AML-193 (cell line): ENCODE data around the gene THADA.

Experiments
- DNase-seq, 2 experiments: peaks; one replicate each; lab custom pipeline; 2025; lab: John Stamatoyannopoulos, UW

THADA gene

DNA sequence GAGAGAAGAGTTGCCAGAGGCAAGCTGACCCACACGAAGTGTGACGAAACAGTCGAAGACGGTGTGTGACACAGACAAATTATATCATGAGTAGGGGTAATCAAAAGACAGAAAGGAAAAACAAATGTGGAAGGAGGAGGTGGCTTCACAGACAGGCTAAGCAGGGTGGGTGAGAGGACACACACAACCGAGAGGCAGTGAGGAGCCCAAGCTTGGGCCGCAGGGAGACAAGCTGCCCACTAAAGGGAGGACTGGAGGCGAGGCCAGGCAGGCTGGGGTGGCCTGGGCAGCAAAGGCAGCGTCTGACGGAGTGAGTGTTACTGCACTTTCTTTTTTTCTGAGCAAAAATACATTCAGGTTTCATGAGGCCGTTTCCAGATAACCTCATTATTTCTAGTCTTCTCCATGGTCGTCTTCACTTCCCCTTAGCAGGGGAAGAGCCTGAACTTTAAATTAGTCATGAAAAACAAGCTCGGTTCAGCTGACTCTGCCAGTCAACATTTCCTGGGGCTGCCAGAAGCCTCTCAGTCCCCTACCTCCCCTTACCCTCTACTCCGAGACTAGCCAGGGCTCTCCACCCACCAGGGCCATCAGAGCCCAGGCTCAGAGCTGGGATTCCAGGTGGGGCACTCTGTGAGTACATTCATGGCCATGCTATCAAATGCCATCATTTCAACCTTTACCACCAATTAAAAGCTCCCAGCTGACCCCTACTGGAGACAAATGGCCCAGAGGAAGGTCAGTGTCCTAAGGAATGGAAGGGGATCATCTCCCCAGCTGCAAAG is 355.7 kb downstream of the THADA start:
- DNase-seq, result no peak

DNA sequence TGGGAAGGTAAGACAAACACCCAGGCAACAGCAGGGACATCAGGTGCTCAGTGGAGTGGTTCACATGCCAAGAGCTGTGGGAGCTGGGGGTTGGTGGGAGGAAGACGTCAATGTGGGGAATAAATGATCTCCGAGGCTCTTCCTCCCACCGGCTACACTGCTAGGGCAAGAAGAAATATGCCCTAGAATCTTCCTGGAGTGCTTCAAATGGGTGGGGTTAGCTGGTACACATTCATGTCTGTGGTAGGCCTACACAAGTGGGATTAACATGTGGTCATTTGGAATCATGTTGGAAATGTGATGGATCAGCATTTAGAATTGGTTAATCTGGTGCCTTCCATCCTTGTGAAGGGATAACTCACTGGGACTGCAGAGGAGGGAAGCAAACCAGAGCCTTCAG is 357.0 kb downstream of the THADA start:
- DNase-seq, result no peak

DNA sequence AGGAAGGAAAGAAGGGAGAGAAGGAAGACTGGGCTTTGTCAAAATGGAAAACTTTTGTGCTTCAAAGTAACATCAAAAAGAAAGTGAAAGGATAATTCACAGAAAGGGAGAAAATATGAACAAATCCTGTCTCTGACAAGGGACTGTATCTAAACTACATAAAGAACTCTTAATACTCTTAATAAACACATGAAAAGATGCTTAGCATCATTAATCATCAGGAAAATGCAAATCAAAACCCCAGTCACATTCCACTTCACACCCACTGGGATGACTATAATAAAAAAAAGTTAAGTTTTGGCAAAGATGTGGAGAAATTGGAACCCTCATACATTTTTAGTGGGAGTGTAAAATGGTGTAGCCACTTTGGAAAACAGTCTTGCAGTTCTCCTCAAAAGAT is 357.7 kb downstream of the THADA start:
- no peak for DNase-seq

DNA sequence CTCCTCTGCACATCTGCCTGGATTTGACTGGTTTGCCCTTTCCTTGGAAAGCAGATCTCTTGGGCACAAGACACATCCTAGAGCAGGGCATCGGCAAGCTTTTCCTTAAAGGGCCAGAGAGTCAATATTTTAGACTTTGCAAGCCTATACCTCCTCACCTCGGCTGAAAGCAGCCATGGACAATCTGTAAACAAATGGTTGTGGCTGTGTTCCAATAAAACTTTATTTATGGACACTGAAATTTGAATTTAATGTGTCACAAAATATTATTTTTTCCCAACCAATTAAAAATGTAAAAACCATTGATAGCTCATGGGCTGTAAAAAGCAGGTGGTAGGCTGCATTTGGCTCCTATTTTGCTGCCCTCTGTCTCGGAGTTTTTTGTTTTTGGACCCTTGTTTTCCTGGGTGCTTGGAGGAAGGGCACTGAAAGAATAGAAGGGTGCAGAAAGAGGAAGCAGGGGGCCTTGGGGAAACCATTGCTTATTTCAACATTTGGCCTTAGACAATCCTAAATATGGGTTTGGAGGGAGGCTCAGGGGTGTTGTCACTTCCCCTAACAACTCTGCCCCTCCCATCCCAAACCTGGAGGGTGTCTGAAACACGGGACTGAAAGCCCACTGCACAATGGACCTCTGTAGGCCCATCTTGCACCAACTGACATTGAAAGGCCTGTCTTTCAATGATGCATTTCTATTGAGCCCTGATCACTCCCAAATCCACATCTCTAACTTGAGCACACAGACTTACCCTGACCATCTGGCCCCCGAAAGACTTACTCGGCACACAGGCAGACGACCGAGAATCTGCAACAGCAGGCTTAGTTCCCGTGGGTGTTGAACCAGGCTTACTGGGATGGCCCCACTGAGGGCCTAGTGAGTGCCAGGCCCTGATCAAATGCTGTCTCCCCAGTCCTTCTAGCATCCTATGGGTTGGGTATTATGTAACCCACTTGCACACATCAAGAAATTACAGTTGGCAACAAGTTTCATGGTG is 362.3 kb downstream of the THADA start:
- peak; percentile 83 to 92 for DNase-seq

DNA sequence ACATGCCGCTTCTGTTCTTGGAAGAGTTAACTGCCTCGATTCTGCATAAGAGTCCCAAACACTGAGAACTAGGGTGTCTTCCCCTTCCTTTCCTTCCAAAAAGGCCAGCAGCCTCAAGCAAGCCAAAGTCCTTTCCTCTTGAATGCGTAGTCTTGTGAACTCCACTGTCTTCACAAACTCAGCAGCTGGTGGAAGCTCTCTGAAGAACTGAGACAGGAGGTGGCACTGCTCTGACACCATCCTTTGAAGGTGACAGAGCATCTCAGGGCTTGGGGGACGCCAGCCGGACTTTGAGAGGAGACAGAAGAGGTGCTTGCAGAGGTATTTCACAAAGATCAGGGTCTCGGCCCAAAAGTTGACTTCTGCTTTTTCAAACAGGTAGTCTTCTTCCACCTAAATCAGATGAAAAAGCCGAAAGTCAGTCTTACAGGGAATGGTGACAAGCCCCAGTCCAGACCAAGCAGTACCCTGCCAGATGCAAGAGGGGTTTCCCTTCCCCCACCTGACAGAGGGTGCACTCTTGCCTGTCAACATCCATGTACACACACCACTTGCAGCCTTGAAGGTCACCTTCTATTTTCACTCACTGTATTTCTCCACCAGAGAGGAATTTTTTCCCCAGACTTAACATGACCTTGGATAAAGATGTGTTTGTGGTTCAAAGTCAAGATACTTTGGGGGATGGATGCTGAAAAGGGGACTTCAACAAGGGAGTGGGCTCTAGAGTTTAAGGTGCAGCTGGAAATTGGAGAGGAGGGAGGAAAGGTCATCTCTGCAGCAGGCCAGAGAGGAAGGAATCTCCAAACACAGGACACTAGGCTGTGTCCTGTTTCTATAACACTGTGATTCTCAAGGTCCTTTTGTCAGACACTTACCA is 364.6 kb downstream of the THADA start:
- no peak for DNase-seq

DNA sequence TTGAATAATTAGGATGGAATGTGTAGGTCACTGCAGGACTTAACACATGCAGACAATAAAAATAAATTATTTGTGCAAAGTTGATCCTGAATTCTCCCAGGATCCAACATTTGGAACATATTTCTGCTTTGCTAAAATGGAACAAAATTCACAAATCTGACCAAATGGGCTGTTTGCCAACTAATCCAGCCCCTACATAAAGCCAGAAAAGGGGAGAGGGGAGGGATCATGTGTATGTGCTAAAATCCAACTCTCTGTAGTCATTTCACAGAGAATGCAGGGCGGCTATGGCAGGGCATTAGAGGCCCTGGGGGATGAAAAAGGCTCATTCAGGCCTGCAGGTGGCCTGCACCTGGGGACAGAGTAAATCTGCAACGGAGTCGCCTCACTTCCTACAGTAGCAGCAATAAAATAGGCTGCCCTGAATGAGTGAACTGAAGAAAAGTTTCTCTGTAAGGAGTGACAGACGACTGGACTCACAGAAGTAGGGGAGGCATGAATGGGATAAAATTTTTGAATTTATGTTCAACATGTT is 365.4 kb downstream of the THADA start:
- no peak for DNase-seq

DNA sequence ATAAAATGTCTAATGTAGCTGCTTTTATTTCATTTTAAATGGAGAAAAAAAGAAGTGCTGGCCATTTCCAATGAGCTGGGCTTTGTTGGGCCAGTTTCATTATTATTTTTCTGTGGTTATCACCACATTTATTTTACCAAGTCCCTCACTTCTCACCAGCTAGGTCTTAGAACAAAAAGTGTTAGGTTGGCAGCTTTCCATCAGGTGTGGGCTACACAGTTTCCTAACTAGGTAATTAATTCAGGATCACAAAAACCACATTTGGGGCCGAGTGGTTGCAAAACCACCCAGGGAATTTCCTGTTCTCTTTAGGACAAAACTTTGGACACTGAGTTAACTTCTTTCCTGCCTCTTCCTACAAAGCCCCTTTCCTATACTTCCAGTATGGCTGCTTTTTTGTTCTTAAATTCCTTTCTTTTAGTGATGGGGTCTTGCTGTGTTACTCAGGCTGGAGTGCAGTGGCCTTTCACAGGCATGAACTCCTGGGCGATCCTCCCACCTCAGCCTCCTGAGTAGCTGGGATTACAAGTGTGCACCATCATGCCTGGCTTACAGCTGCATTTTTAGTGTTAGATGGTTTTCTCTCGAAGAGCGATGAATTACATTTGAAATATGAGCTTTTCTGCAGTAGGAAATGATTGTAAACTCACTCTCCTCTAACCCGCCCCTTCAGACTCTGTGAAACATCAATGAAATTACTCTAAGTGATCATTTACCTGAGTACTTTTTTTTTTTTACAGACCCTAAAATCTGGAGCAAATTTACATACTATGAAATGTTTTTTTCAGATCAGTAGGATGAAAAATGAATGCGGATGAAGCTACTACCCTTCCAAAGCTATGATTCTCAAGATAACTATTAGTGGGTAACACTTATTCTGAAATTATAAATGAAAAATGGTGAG is 366.8 kb downstream of the THADA start:
- DNase-seq, result no peak

DNA sequence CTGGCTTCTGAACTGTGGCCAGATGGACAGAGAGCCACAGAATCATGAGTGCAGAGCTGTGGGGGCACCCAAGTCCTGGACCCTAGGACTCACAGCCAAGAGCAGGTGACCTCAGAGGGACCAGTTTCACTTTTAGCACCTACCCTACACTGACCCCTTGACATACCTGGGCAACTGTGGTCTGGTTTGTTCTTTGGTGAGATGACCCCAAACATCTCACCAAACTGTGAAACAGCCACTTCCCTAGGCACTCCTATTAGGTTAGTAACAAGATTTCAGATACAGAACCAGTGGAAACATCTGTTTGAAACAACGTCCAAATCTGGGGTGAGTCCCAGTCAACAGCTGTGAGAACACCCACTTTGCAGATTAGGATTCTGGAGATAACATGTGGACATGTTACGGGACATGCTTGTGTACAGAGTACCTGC is 367.5 kb downstream of the THADA start:
- no peak for DNase-seq

DNA sequence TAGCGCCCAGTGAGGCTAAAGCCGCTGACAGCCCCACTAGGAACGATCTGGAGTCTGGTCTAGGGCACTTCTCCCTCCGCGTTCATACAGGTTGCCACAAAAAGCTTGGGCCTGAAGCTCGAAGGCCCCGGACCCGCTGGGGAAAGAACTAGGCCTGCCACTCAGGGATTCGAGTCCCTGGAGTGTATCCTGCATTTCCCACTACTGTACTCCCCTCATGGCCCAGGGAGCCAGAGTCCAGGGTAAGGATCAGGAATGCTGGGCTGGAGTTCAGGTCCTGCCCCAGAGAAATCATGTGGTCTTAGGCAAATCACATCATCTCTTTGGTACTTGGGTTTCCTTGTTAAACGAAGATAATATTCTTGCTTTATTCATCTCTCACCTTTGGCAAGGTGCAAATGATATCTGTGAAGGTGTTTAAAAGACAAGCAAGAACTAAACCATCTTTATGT is 368.0 kb downstream of the THADA start:
- no peak for DNase-seq

DNA sequence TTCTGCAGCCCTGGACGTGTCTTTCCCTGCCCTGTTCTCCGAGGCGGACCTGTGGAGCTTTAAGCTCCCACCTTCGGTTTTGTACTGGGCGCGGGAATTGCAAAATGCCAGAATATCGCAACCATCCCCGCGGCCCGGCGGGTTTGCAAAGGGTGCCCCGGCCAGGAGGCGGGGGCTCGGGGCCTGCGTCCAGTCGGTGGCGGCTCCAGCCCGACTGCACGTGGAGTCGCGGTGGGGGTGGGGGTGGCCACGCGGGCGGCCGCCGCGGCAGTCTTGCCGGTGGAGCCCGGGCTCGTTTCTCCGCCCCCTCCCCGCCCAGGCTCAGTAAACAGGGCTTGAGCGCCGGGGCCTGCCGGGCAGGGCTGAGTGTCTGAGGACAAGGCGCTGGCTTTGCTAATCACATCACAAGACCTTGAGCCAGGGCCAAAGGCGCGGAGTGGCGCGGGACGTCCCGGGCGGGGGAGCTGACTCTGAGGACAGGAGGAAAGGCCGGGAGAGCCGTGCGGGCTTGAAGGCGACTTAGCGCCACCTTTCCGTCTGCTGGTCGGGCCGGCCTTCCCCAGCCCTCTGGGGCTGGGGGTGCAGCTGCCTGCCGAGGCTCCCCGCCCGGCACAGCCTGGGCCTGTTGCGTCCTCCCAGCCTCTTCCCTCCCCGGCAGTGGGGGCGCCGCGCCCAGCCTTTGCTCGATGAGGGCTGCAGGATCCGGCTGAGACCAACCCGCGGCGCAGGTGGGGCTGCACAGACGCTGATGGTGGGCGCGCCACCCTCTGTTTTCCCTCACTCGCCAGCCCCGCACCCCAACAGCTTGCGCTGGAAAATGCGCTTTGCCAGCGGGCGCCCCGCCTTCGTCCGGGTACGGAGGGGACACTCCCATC is 368.6 kb downstream of the THADA start:
- peak; percentile 70 to 83 for DNase-seq

DNA sequence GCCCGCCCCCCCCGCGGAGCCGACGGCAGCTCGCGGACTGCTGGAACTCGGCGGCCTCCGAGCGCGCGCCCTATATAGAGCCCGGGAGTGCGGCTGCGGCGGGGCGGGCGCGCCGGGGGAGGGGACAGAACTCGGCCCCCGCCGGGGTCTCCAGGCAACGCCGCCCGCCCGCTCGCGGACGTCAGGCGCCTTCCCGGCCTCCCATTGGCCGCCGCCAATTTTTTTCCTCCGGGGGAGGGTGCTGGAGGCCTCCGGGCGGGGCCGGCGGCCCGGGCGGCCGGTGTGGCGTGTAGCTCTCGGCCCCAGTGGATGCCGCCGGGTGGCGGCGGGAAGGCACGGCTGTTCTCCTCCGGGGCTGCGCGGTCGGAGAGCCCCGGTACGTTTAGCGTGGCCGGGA is 369.3 kb downstream of the THADA start, which contains the start of gene ZFP36L2:
Gene ZFP36L2, minus strand, starts transcription at position 49 of the 397 bp plus-strand sequence. CDS start 291 bp downstream, outside the sequence.
- peak; percentile 82 to 88 for DNase-seq

DNA sequence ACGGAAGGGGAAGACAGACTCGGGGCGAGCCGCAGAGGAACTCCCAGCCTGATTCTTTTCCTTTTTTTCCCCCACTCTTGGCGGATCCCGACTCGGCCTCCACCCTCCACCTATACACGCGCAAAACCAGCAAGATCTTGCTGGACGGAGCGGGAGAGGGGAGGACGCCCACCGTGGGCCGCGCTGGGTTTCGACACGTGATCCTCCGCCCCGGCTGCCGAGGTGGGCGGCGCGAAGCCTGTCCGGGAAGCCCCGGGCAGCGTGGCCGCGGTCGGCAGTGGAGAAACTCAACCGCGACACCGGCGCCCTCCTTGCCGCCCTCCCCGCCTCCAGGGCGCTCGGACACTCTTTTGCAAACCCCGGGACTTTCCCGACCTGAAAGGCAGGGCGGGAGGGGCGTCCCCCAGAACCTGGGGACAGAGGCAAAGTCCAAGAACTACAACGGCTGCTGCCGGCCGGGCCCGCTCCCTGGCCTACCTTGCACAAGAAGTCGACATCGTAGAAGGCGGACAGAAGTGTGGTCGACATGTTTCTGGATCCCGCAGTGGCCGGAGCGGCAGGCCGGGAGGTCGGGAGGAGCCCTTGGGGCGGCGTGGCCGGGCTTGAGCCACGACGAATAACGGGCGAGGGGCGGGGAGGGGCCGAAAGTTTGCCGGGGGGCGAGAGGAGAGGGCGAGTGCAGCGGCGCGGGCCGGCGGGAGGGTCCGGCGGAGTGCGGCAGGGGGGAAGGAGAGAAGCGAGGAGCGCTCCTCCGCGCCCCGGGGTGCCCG is 369.9 kb downstream of the THADA start:
- peak; percentile 55 to 76 for DNase-seq

DNA sequence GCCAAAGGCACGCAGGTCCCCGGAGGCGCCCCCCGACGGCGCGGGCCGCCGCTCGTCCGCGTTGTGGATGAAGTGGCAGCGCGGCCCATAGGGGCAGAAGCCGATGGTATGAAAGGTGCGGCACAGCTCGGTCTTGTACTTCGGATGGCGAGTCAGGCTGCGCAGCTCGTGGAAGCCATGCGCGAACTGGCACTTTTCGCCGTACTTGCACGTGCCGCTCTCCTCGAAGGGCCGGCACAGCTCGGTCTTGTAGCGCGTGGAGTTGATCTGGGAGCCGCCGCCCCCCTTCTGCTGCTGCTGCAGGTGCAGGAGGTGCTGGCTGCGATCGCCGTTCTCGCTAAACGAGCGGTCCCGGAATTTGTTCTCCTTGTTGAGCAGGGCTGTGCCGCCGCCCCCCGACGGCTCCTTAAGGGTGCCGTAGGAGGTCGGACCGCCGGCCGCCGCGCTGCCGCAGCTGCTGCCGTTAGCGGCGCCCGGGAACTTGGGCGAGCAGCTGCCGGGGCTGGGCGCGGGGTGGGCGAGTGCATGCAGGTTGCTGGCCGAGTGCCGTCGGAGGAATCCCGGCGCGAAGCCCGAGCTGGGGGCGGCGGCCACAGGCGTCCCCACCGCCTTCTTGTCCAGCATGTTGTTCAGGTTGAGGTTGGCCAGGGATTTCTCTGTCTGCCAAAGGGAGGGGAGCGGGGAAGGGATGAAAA is 370.6 kb downstream of the THADA start:
- DNase-seq, result peak in 1 of 2 experiments; percentile 41

DNA sequence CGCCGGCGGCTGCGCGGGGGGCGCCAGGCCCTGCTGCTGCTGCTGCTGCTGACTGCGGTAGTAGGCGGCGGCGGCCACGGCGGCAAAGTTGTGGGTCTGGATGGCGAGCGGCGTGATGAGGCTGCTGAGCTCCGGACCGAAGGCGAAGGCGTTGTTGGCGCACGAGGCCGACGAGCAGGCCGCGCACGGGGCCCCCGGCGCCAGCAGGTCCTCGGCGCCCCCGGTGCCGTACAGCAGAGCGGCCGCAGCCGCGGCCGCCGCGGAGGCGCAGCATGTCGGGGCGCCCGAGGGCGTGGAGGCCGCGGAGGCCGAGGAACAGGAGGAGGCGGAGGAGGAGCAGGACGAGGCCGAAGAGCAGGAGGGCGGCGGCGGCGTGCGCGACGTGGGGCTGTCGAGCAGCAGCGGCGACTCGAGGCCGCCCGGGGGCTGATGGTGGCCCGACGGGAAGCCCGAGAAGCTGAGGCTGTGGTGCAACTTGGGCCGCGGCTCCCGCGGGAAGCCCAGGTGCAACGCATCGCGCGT is 371.2 kb downstream of the THADA start:
- peak in 1 of 2 experiments; percentile 31 for DNase-seq

DNA sequence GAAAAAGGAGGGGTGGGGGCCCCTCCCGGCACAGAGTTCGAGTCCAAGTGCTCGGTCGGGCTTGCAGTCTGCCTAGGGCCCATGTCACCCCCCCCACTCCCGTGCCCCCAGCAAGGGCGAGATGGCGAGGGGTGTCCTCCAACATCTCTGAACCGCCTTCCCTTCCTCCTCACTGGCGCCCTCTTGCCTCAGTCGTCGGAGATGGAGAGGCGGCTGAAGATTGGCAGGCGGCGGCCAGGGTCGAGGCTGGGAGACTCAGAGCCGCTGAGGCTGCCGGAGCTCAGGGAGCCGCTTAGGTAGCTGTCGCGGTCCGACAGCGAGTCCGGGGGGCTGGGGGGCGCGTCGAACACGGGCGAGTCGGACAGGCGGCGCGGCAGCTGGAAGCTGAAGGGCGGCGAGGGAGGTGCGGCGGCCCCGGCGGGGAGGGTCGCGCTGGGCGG is 371.7 kb downstream of the THADA start:
- peak in 1 of 2 experiments; percentile 47 for DNase-seq

DNA sequence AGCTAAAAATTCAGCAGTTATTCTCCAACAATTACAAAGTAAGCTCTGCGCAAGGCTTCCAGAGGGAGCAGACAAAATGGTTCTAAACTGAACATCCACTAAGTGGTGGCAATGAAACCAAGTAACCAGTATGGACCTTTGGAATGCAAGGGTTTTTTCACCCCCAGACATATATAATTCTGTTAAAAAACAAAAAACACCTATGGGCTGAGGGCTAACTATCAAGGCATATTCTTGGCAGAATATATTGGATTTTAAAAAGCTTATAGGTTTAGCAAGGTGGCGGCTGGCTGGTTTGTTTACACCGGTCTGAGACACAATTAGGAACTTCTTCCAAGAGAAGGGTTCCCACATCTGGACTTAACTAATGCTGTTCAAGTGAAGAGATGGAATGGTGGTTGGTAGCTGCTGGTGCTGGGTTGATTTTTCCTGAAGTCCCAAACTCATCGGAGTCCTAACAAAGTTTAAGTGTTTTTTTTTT is 372.3 kb downstream of the THADA start:
- peak; percentile 19 to 24 for DNase-seq
